Ascending aorta (tissue), 2 donors: ENCODE data around the gene ENAM. TPM values are rescaled to one million over a fixed set of nuclear protein-coding genes. Genes with fewer than 3 reads are reported as not detected.
A peak's percentile ranks its signal among the peaks of the same experiment; 100 is the strongest.

ENCODE experiments used
- DNase-seq, 2 donors: peaks; one replicate each; pipeline ENCODE4 v3.0.0-alpha.2; 2019; ENCODE audit warnings: low spot score in 2 of 2
- H3K27ac ChIP-seq, 2 donors: fragments of 200-600 bp; sonication (generic); one replicate each; pipeline ENCODE4 v1.5.1; 2016 to 2017; ENCODE audit warnings: mild to moderate bottlenecking in 1 of 2
- H3K27me3 ChIP-seq: fragments of 200-600 bp; sonication (generic); one replicate; pipeline ENCODE4 v1.5.1; 2017
- H3K36me3 ChIP-seq, 2 donors: fragments of 200-600 bp; sonication (generic); one replicate each; pipeline ENCODE4 v1.5.1; 2016
- H3K4me1 ChIP-seq, 2 donors: fragments of 200-600 bp; sonication (generic); one replicate each; pipeline ENCODE4 v1.5.1; 2016 to 2017; ENCODE audit warnings: mild to moderate bottlenecking in 1 of 2
- H3K4me3 ChIP-seq, 2 donors: fragments of 200-600 bp; sonication (generic); one replicate each; pipeline ENCODE4 v1.5.1; 2016 to 2017; ENCODE audit warnings: mild to moderate bottlenecking in 1 of 2
- H3K9me3 ChIP-seq, 2 donors: fragments of 200-600 bp; sonication (generic); one replicate each; pipeline ENCODE4 v1.5.1; 2016
- intact Hi-C: fragments of 100-400 bp; cut with DNase I; formaldehyde crosslinking; loops from one replicate; pipeline ENCODE4 v1.15.1; 2023
- total RNA-seq: library from RNA; depleted of rRNA; stranded (reverse); fragments of >200 nt; gene quantifications from one replicate; pipeline ENCODE4 v1.1.0, GENCODE V29; 2016
- TF ChIP-seq, protein P1 (sequence below), 3 experiments: fragments of 200-600 bp in 2 of 3; fragments of 450-650 bp in 1 of 3; sonication (generic) in 2 of 3; IDR thresholded peaks; one replicate each; pipeline ENCODE4 v1.5.1; 2016 to 2019; ENCODE audit warnings: antibody characterized with exemption in 3 of 3, mild to moderate bottlenecking in 1 of 3, moderate library complexity in 1 of 3

ENAM gene
- total RNA-seq, 1 donor from 2014 or later = not detected

DNA sequence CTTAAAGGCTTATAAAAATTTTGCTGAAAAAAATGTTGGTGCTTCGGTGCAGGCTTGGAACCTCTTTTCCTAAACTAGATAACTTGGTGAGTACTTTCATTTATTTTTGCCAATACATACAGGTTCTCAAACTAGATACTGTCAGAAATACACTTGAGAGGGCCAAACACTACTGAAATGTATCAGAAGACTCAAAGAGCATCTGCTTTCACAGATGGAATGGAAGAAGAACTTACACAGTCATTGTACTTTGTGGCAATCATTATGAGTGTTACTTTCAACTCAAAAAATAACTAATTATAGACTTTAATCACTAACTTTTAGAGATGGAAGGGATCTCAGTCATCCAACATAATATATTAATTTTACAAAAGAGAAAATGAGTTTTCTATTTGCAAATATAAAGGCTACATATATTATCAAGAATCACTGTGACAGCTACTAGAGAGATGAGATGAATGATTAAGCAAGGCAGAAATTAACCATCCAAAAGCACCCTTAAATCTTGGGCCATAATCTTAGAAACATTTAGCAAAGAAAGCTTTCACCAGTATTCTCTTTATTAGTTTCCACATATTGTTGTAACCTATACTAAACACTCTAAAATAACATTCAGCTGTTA lies 1.0 kb downstream of the ENAM start:
- DNase-seq = no peak
- Histone ChIP-seq H3K9me3 (no peaks in the 10 kb centered on the region), H3K4me1 (no peaks in the 10 kb centered on the region), H3K27me3 (no peaks in the 10 kb centered on the region), H3K36me3 (no peaks in the 10 kb centered on the region), H3K4me3 (no peak overlapping the region), H3K27ac (no peak overlapping the region)
- TF ChIP-seq, protein P1, sequence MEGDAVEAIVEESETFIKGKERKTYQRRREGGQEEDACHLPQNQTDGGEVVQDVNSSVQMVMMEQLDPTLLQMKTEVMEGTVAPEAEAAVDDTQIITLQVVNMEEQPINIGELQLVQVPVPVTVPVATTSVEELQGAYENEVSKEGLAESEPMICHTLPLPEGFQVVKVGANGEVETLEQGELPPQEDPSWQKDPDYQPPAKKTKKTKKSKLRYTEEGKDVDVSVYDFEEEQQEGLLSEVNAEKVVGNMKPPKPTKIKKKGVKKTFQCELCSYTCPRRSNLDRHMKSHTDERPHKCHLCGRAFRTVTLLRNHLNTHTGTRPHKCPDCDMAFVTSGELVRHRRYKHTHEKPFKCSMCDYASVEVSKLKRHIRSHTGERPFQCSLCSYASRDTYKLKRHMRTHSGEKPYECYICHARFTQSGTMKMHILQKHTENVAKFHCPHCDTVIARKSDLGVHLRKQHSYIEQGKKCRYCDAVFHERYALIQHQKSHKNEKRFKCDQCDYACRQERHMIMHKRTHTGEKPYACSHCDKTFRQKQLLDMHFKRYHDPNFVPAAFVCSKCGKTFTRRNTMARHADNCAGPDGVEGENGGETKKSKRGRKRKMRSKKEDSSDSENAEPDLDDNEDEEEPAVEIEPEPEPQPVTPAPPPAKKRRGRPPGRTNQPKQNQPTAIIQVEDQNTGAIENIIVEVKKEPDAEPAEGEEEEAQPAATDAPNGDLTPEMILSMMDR (IDR thresholded peaks at IDR 0.05) = no peak
- intact Hi-C loops = no loop called here

DNA sequence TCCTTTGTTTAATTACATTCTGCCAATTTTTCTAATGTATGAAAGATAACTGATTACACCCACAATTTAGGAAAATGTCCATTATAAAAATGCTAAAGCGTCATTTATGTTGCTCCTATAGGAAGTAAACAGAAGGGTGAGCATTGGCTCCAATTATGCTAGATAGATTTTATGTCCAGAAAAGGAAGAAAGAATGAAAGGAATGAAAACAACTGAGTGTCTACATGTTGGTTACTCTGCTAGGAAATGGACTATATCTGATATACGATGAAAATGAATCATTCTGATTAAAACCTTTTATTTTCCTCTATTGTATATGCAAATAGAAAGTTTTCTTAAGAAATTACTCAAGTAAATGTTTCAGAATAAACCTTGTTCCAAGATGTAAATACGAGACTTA lies 1.6 kb downstream of the ENAM start:
- Histone ChIP-seq H3K27ac (no peak overlapping the region), H3K36me3 (no peaks in the 10 kb centered on the region), H3K4me3 (no peak overlapping the region), H3K9me3 (no peaks in the 10 kb centered on the region), H3K27me3 (no peaks in the 10 kb centered on the region), H3K4me1 (no peaks in the 10 kb centered on the region)
- intact Hi-C loops = no loop called here
- DNase-seq = no peak
- TF ChIP-seq, protein P1 (IDR thresholded peaks at IDR 0.05) = no peak

DNA sequence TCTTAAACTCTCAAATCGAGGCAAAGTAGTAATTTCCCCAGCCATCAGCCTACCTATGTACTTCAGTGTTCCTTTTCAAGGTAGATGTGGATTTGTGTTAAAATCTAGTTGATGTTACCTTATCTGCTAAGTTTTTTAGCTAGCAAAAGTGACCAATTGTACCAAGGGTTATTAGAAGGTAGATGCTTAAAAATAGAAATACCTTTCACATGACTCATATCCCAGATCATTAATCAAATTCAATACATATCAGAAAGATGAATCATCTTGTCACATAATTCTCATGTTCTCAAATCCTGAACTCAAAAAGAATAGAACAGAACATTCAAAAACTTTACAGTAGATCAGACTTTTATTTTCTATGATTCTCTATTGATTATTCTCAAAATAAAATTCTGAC lies 3.5 kb downstream of the ENAM start:
- intact Hi-C loops = no loop called here

DNA sequence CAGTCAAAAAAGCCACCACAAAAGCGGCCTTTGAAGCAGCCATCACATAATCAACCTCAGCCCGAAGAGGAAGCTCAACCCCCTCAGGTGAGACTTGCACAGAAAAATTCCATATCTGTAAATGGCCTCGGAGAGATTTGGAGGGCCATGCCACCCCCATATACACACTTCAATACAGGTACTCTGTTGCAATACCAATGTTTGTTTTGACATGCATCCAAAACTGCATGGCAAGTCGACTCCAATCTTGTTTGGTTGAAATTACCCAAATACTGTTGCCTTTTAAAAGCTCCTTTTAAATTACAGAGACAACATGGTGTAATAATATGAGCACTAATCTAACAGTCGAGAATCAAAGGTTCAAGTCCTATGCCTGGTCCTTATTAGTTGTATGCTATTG lies 5.9 kb downstream of the ENAM start:
- TF ChIP-seq, protein P1 (IDR thresholded peaks at IDR 0.05) = no peak
- intact Hi-C loops = no loop called here
- Histone ChIP-seq H3K4me3 (no peak overlapping the region), H3K27ac (no peak overlapping the region), H3K36me3 (no peaks in the 10 kb centered on the region), H3K9me3 (no peaks in the 10 kb centered on the region), H3K27me3 (no peaks in the 10 kb centered on the region), H3K4me1 (peaks cover 0 to 3% of the 10 kb centered on the region in 2 donors)
- DNase-seq = no peak

More for the DNA sequence above, 3.5 kb downstream of the ENAM start:
- Histone ChIP-seq H3K4me3 (no peak overlapping the region), H3K9me3 (no peaks in the 10 kb centered on the region), H3K4me1 (no peaks in the 10 kb centered on the region), H3K27ac (no peak overlapping the region), H3K27me3 (no peaks in the 10 kb centered on the region), H3K36me3 (no peaks in the 10 kb centered on the region)
- TF ChIP-seq, protein P1 (IDR thresholded peaks at IDR 0.05) = no peak
- DNase-seq = no peak

DNA sequence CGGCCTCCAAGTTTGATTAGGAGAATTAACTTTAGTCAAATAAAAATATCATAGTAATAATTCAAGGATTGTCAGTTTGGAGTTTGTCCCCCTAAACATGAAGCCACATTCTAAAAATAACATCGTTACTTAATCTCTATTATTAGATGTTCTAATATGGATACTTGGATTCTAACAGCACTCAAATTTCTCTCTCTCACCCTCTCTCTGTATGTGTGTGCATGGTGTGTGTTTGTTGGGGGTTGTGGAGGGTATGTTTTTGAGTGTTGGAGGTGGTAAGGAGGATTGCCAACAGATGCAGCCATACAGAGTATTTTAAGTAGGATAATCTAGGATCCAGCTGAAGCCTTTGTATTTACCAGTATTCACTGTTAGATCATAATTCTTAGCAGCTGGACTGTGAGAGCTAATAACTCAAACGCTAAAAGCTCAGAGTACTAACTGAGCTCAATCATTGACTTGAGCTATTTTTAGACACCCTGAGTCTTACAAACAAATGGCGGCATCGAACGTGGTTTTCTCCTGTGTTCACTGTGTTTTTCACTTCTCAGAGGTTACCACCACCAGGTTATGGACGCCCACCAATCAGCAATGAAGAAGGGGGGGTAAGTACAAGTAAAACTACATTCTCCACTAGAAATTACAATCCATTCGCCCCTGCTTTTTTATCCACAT lies 8.8 kb downstream of the ENAM start:
- peak overlapping the region; percentile 32 to 61 for H3K27ac ChIP-seq
- intact Hi-C loops = no loop called here
- H3K4me1 ChIP-seq = peaks cover 0 to 3% of the 10 kb centered on the region in 2 donors
- no peaks in the 10 kb centered on the region for H3K27me3 ChIP-seq
- TF ChIP-seq, protein P1 (IDR thresholded peaks at IDR 0.05) = no peak
- H3K36me3 ChIP-seq = no peaks in the 10 kb centered on the region
- peak overlapping the region; percentile 31 to 36 for H3K4me3 ChIP-seq
- DNase-seq = no peak
- H3K9me3 ChIP-seq = no peaks in the 10 kb centered on the region
